Raji (cell line): ENCODE data around the gene MAML3.

Experiments used
- POLR2A ChIP-seq: IDR thresholded peaks from 2 replicates; pipeline ENCODE4 v1.6.1; 2011; ENCODE audit warnings: low read depth, low read length, control low read depth; ENCODE audit not compliant: insufficient read depth

Gene MAML3

DNA sequence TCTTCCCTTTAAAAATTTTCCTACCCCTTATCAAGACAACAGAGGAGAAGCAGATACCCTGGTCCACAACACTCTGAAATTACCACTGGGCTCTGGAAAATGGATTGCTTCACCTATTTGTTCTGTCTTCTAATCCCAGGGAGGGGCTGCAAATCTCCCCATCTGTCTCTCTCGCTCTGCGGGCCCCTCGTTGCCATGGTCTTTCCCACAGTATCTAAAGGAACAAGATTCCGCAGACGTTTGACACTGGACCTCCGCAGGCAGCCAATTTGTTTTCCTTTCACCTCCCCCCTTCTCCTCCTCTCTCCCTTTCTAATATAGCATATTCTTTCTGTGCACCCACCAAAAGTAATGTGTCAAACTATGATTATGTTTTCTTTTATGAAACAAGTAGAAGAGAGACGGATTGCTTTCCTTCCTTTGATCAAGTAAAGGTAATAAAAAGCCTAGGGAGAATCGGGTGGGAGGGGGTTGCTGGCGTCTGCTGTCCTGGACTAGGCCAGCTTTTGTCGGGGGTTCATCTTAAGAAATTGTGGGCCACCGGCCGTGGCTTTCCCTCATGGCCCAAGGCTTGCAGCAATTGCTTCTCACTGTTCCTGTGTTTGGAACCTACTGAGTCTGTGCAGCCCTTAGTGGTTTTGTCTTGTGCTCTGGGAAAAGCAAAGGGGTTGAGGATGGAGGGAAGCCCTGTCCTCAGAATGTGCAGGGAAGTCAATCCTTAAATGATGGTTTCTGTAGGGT is 407.4 kb downstream of the MAML3 start:
- no peak for TF ChIP-seq POLR2A

DNA sequence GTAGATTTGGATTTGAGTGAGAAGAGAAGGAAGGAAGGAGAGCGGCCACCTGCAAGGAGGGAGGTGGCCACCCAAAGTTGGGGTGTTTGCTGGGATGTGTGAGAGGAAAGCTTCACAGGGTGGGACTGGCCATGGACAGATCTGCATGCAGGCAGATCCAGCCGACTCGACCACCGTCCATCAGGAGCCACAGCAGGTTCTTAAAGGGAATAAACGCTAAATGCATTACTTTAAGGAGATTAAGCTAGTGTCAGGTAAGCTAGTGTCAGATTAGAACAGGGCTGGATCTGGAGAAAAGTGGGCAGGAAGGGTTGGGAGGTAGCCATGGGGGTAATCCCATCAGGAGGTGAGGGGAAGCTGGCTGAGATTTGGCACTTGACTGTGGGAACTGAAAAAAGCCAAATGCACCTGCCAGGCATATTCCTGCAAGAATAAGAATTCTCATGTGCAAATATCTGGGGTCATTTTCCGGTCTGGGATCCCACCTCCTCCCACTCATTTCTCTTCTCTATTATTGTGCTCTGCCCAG is 408.8 kb downstream of the MAML3 start:
- TF ChIP-seq POLR2A: no peak

DNA sequence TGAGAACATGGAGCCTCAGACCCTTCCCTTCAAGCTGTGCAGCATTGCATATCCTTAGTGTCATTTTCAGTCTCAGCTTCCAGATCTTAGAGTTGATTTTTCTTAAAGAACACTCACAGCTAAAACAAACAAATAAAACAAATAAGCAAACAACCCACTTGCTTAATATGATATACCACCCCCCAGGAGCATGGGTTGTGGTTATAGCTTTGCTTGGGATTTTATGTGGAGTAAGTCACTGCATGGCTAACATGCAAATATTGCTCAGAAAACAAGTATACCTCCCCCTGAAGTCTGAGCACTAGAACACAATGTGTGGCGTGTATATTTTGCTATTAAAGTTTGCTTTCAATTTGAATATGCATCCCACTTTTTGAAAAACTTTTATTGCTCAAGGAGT is 409.8 kb downstream of the MAML3 start:
- TF ChIP-seq POLR2A: no peak

DNA sequence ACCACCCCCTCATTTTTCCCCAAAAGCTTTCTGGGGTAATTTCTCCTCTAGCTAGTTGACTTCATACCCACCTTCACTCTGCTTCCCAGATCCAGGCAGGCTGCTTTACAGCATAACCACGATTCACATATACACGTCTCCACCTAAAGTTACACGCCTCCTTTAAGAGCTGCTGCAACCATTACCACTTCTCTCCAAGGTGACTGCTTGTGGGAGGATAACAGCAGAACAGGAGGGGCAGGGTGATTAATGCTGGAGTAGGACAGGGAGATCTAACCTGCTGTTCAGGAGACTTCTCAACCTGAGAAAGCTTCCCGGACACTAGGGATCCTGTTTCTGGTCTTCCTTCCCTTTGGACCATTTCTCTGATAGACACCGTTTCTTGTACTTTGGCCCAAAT is 411.0 kb downstream of the MAML3 start:
- no peak for TF ChIP-seq POLR2A

DNA sequence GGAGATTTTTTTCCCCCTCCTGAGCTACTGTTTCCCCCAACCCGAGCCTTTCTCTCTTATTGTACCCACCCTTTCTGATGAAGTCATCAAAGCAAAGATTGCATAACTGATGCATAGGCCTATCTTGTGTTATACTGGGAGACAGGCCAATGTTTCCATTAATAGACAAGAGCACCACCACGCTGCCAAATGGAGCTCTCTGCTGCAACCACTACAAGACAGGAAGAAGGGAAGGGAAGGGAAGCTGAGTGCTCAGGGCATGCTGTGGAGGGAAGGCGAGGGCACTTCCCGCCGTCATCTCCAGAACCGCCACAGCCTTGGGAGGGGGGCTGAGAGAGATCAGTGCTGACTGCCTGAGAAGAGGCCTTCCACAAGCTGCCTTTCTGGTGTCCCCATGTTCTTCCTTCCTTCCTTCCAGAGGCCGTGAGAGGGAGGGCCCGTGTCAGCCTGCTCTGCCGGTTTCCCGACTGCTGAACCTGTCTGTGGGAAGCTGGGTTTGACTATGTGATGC is 413.4 kb downstream of the MAML3 start:
- no peak for TF ChIP-seq POLR2A

DNA sequence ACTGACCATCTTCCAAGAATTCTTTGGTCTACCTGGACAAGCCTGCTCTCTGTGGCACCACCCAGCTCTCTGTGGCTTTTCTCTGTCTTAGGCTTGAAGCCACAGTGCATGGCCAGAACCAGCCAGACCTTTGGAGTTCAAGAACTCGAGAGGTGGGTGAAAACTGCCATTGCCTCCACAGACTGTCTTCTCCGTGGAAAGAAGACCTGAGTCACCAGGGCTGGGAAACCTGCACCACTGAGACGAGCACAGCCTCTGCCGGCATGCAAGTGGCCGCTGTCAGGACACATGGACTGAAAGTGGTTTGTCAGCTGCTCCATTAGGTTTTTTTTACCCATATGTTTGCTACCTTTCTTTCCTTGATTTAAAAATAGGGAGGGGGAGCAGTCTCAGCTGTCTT is 413.9 kb downstream of the MAML3 start:
- no peak for TF ChIP-seq POLR2A

DNA sequence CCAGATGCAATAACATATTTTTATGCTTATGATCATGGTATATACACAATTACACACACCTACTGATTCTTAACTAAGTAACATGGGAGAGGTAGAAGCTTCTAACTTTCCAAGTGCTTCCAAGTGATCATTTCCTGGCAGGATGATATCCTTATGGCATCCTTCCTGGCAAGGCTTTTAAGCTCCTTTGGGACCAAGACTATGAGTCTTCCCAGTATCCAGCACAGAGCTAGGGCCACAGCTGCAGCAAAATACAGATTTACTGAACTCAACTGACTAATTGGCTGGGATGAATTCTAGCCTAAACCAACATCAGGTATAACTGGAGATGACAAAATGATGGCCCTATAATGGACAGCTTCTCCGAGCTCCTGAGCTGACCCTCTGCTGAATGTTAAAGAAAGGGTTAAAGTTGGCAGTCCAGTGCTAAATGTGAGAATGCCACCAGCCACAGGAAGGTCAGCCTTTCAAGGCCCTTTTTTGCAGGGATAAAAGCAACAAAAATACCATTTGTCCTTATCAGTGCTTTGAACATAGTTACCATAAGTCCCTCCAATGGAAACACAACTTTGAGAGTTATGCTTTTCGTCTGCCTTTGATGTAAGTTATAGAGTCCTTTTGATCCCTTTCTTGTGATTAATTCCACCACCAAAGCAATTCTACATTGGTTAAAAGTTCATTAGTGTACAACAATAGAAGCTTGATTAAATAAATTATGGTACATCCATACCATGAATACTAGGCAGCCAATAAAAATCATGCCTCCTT is 415.0 kb downstream of the MAML3 start:
- no peak for TF ChIP-seq POLR2A

DNA sequence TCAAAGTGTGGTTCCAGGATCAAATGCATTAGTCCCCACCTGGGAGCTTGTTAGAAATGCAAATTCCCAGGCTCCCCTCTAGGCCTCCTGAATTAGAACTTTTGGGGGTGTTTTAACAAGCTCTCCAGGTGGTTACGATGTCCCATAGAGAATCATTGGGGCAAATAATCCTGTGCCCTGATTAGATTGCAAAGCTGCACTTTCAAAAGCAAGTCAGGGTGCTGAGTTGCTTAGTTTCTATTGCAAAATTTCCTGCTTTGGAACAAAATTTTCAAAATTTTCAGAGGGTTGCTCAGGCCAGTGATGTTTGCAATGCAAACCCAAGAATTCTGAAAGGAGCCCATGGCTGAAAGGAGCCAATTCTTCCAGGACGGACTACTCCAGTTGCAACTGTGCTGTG is 417.3 kb downstream of the MAML3 start:
- no peak for TF ChIP-seq POLR2A

DNA sequence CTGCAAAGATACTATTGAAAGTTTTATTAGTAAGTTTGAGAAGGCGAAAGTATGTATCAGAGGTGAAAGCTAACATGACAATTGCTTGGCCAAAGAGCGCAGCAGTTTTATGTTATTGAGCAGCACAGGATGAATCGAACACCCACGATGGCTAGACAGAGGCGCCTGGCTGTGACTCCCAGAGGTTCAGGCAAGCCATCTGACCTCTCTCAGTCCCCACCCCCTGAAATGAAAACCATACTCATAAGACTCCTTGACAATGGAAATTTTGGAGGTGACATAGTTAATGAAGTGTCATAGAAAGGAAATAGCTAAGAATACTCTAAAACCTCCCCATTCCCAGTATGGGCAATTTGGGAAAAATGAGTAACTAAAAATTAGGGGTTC is 417.7 kb downstream of the MAML3 start:
- TF ChIP-seq POLR2A: no peak

DNA sequence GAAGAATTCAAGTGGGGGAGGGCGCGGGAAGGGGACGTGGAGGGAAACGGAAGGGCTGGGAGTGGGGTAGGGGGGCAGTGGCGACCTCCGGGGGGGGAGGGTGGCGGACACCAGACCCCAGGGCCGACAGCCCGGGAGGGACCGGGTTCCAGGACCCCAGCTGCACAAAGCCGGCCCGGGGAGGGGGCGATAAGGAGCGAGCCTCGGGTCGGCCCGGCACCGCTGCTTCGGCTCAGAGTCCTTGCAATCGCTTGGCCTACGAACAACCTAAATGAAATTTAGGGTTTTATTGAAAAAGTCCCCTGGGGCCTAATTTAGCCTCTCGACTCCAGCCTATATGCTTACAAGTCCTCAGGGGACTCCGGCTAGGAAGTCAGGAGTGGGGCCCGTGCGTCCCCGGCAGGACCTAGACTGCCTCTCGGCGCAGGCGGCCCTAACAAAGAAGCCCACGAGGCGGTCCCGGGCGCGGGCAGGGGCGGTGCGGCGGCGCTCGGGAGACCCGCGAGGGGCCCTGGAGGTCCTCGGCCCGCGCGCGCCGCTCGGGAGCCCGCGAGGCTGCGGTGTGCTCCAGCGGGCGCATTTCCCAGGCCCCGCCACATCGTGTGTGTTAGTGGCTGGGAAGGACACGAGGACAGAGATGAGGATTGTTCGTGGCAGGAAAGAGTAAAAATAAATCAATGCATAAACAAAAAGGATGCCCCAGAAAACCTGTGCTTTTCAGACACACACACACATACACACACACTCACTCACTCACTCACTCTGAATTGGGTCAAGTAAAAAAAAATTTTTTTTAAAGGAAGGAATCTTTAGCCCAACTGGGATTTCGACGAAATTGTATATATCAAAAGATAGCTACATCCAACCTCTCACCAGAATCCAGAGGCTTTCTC is 418.4 kb downstream of the MAML3 start:
- no peak for TF ChIP-seq POLR2A

DNA sequence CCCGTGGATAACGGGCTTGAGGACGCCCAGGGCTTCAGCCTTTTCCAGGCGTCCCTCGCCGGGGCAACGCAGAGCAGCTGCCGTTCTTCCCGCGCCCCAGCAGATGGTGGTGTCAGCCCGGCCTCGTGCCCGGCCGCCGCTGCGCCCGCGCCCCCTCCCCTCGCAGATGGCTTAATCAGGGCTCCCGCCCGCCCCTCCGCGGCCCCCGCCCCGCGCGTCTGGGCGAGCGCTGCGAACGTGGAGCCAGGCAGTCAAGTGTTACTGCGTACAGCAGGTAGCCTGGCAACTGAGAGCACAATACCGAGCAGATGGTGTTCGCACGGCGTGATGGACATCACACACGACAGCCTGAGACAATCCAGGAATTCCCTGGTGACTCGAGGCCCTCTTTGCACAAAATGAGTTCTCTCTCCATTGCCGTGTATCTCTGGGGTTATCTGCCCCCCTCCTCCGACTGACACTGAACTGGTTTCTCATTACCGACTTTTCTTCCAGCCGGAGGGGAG is 419.1 kb downstream of the MAML3 start:
- no peak for TF ChIP-seq POLR2A

DNA sequence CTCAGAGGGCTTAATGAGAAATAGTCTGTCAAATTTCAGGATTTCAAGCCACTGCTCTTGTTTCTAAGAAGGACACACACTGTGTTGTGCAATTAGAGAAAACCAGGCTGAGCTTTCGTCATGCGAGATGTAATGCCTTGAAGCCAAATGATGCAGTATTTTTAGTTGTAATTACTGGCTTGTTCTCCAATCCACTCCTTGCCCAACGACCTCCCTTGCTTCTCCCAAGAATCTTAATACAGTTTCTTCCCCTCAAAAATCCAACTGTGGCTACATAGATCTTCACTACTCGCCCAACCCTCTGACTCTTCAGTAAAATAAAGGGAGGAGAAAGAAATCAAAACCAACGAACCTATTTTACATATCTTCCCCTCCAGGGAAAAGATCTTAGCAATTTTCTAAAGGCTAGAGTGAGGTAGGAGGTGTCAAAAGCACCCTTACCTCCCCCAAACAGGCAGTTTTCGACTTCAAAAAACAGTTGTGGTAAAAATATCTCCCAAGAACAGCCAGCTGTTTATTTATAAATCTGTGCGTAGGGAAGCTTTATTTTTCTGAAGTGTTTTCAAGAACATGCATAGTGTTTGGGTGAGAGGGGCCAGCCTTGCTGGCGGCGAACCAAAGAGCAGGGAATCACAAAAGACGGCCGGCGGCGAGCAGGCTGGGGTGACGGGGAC is 419.6 kb downstream of the MAML3 start:
- no peak for TF ChIP-seq POLR2A

DNA sequence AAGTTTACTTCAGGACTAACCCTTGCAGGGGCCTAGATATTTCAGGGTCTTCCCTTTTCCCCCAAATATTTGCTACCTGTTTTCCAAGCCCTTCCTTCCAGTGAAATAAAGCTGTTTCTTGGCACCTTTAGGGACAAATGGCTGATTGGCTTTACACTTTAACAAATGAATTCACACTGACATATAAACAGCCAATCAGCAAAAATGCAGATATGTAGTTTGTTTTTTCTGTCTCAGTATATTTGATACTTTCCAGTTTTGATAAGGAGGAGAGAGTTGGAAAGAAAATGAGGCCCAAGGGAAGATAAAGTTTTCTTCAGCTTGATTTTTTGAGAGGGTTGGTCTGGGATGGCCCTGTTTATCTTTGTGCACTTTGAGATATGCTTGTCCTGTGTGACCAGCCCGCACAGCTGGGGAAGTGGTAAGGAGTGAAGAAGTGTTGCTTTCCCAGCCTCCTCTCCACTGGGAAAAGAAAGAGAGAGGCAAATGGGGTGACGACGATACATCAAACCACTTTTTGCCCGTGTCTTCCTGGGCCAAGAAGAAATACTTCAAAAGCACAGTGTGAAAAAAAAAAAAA is 420.9 kb downstream of the MAML3 start:
- no peak for TF ChIP-seq POLR2A

DNA sequence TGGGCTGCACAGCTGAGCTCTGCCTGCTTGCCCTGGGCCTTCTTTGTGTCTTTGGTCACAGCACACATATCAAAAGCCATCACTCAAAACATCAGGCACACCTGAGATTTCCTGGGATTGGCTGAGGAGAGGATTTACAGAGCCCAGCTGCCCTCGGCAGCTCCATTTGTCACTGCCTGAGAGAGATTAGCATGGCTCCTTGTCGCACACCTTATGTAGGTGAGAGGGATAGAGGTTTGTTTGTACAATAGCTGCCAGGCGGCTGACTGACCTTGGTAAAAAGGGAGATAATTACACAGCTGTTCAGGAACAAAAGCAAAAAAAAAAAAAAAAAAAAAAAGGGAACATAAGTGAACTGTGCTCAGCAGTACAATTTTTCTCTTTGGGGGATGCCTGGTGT is 425.1 kb downstream of the MAML3 start:
- no peak for TF ChIP-seq POLR2A
